ENCODE data around the gene CASKIN1.

The CASKIN1 gene, protein sequence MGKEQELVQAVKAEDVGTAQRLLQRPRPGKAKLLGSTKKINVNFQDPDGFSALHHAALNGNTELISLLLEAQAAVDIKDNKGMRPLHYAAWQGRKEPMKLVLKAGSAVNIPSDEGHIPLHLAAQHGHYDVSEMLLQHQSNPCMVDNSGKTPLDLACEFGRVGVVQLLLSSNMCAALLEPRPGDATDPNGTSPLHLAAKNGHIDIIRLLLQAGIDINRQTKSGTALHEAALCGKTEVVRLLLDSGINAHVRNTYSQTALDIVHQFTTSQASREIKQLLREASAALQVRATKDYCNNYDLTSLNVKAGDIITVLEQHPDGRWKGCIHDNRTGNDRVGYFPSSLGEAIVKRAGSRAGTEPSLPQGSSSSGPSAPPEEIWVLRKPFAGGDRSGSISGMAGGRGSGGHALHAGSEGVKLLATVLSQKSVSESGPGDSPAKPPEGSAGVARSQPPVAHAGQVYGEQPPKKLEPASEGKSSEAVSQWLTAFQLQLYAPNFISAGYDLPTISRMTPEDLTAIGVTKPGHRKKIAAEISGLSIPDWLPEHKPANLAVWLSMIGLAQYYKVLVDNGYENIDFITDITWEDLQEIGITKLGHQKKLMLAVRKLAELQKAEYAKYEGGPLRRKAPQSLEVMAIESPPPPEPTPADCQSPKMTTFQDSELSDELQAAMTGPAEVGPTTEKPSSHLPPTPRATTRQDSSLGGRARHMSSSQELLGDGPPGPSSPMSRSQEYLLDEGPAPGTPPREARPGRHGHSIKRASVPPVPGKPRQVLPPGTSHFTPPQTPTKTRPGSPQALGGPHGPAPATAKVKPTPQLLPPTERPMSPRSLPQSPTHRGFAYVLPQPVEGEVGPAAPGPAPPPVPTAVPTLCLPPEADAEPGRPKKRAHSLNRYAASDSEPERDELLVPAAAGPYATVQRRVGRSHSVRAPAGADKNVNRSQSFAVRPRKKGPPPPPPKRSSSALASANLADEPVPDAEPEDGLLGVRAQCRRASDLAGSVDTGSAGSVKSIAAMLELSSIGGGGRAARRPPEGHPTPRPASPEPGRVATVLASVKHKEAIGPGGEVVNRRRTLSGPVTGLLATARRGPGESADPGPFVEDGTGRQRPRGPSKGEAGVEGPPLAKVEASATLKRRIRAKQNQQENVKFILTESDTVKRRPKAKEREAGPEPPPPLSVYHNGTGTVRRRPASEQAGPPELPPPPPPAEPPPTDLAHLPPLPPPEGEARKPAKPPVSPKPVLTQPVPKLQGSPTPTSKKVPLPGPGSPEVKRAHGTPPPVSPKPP (N-terminal part only)

DNA sequence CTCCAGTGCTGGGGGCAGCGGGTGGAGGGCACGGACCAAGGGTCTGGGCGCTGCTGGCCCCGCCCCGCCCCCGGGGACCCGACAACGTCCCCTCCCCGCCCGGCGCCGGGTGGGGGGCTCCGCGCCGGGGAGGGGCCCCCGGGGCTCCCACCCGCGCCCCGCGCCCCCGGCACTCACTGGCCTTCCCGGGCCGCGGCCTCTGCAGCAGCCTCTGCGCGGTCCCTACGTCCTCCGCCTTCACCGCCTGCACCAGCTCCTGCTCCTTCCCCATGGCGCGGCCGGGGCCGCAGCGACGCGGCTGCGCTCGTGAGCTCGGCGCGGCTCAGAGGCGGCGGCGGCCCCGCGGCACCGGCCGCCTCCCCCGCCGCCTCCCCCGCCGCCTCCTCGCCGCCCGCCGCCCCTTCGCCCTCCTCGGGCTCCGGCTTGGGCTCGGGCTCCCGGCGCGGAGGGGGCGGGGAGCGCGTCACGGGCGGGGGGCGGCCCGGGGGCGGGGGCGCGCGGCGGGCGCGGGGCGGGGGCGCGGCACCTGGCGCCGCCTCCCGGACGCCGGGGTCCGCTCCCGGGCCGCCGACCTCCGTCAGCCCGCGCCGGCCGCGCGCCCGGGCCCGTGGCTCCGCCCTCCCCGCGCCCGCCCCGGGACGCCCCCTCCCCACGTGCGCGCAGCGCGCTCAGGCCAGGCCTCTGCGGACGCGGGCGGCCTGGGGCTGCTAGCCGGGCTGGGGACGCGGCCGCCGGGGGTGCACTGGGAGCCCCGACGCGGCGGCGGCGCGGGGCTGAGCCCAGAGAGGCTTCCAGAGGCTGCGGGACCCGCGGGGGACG, at the start of gene CASKIN1:
Gene CASKIN1, minus strand, starts transcription at position 444 of the 819 bp plus-strand sequence. Its CDS starts 173 bp downstream, at position 271.
- TF ChIP-seq, protein P1, sequence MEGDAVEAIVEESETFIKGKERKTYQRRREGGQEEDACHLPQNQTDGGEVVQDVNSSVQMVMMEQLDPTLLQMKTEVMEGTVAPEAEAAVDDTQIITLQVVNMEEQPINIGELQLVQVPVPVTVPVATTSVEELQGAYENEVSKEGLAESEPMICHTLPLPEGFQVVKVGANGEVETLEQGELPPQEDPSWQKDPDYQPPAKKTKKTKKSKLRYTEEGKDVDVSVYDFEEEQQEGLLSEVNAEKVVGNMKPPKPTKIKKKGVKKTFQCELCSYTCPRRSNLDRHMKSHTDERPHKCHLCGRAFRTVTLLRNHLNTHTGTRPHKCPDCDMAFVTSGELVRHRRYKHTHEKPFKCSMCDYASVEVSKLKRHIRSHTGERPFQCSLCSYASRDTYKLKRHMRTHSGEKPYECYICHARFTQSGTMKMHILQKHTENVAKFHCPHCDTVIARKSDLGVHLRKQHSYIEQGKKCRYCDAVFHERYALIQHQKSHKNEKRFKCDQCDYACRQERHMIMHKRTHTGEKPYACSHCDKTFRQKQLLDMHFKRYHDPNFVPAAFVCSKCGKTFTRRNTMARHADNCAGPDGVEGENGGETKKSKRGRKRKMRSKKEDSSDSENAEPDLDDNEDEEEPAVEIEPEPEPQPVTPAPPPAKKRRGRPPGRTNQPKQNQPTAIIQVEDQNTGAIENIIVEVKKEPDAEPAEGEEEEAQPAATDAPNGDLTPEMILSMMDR (IDR thresholded peaks at IDR 0.05; ENCODE audit: low read depth, low read length, missing control alignments): no peak
- in situ Hi-C loops (cut with HindIII; ENCODE audit: low sequenced_read_pairs): no loop called here
- DNase-seq (ENCODE audit: low read depth): no peak
- H3K4me3 ChIP-seq (ENCODE audit: low read depth, low read length): peak within 1 kb of the TSS; percentile 21

GRCh38 chr16:2244926-2245795, 48.8 kb upstream of the CASKIN1 start:
- in situ Hi-C loops (cut with HindIII; ENCODE audit: low sequenced_read_pairs): no loop called here
- TF ChIP-seq, protein P1 (IDR thresholded peaks at IDR 0.05; ENCODE audit: low read depth, low read length, missing control alignments): no peak
- no peak for DNase-seq (ENCODE audit: low read depth)
- no peak overlapping the region for H3K4me3 ChIP-seq (ENCODE audit: low read depth, low read length)

DNA sequence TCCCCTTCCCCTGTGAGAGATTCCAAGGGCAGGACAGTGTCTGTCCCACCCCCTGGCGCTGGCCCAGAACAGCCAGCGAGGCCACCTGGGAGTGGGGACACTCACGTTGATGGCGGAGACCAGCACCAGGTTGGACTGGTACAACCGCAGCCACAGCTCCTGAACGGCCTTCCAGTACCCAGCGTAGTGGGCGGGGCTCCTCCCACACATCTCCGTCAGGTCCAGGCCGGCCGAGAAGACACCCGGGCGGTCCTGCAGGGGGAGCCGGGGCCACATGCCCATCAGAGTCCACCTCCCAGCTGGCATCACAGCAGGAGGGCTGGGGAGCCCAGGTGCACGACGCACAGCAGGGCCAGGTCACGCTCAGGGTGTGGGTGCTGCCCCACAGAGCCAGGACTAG, 47.9 kb upstream of the CASKIN1 start:
- TF ChIP-seq, protein P1 (IDR thresholded peaks at IDR 0.05; ENCODE audit: low read depth, low read length, missing control alignments): no peak

GRCh38 chr16:2243781-2244180, 47.4 kb upstream of the CASKIN1 start:
- TF ChIP-seq, protein P1 (IDR thresholded peaks at IDR 0.05; ENCODE audit: low read depth, low read length, missing control alignments): no peak
- in situ Hi-C loops (cut with HindIII; ENCODE audit: low sequenced_read_pairs): no loop called here
- DNase-seq (ENCODE audit: low read depth): no peak
- H3K4me3 ChIP-seq (ENCODE audit: low read depth, low read length): no peak overlapping the region

More for the DNA sequence above, 47.9 kb upstream of the CASKIN1 start:
- in situ Hi-C loops (cut with HindIII; ENCODE audit: low sequenced_read_pairs): no loop called here
- DNase-seq (ENCODE audit: low read depth): no peak
- H3K4me3 ChIP-seq (ENCODE audit: low read depth, low read length): no peak overlapping the region

GRCh38 chr16:2243031-2243528, 46.7 kb upstream of the CASKIN1 start:
- in situ Hi-C loops (cut with HindIII; ENCODE audit: low sequenced_read_pairs): no loop called here
- TF ChIP-seq, protein P1 (IDR thresholded peaks at IDR 0.05; ENCODE audit: low read depth, low read length, missing control alignments): no peak
- no peak for DNase-seq (ENCODE audit: low read depth)
- H3K4me3 ChIP-seq (ENCODE audit: low read depth, low read length): no peak overlapping the region
